ENCODE results near the gene ITGA11.
"Not testable (repeated sequence)": the region's sequence is repeated elsewhere in the genome, so short reads cannot be mapped to it uniquely, and the experiment has no call there.

The ITGA11 gene

GRCh38 chr15:68403161-68403941 lies 28.6 kb downstream of the ITGA11 start:
- in situ Hi-C loops (cut with HindIII; ENCODE audit: low pct_ligation_motif_present, low pct_unique_long_range_greater_than_20kb, low sequenced_read_pairs), result no loop called here
- no peak for DNase-seq

DNA sequence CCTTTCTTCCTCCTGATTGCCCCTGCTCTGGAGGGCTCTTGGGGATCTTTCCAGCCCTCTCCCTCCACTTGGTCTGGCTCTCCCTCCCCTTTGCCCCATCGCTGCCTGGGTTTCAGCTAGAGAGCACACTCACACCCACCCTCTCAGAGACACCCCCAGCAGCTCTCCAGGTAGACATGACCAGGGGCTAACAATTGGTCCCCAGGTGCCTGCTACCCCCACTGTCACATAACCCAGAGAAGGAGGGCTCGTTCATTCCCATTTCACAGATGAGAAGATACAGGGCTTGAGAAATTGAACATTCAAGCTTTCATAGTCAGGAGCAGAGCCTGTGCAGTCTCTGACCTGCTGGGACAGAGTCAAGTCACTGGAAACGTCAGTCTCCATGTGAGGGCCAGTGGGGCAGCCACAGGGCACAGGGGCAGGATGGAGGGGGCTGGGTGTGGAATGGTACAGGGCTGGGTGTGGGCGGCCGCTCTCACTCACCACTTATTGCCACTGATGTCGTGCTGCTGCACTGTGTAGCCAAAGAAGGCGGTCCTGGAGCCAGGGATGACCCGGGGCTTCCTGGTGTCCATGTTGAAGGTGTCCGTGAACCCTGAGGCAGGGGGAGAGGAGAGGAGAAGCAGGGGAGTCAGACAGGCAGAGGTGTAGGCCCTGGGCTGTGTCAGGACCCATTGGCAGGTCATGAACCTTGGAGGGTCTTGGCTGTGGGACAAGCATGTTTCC lies 29.4 kb downstream of the ITGA11 start:
- DNase-seq, result no peak
- in situ Hi-C loops (cut with HindIII; ENCODE audit: low pct_ligation_motif_present, low pct_unique_long_range_greater_than_20kb, low sequenced_read_pairs), result no loop called here

DNA sequence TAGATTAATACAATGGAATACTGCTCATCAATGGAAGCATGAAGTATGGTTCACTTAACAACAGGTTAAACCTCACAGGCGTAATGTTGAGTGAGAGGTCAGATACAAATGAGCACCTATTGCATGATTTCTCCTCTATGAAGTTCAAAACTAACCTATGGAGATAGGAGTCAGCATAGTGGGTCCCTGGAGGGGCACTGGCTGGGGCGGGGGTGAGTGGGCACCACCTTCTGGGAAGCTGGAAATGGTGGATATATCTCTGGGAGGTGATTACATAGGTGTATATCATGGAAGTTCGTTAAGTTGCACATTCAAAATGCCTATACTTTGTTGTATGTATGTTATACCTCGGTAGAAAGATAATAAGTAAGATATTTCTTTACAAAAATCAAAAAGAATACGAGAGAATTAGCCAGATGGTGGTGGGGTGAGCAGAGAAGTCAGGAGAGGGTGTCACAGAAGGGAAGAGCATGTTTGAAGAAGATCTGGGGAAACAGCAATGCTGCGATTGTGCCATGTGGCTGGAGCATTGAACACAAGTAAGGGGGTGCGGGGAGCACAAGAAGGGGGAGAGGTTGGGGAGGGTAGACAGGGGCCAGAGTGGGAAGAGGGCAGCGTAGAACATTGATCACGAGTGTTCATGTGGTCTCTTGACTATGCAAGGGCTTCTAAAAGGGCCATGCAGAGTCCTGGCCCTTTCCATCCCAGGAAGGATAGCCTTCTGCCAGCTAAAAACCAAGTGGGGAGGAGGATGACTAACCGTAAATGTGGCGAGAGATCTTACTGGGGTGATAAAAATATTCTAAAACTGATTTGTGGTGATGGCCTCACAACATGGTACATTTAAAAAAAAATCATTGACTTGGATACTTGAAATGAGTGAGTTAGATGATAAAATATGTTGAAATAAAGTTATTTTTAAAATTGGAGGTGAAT lies 30.2 kb downstream of the ITGA11 start:
- in situ Hi-C loops (cut with HindIII; ENCODE audit: low pct_ligation_motif_present, low pct_unique_long_range_greater_than_20kb, low sequenced_read_pairs), result no loop called here

DNA sequence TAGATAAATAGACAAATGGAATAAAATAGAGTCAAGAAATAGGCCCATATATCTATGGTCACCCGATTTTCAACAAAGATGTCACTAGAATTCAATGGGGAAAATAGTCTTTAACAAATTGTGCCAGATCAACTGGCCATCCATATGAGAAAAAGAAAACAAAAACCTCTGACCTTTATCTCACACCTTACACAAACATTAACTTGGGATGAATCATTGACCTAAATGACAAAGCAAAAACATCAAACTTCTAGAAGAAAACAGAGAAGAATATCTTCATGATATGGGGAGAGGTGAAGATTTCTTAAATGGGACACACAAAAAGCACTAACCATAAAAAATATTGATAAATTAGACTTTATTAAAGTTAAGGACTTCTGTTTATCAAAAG lies 31.9 kb downstream of the ITGA11 start:
- in situ Hi-C loops (cut with HindIII; ENCODE audit: low pct_ligation_motif_present, low pct_unique_long_range_greater_than_20kb, low sequenced_read_pairs), result no loop called here
- DNase-seq, result peak; percentile 44

More for the DNA sequence above, 30.2 kb downstream of the ITGA11 start:
- DNase-seq, result no peak

DNA sequence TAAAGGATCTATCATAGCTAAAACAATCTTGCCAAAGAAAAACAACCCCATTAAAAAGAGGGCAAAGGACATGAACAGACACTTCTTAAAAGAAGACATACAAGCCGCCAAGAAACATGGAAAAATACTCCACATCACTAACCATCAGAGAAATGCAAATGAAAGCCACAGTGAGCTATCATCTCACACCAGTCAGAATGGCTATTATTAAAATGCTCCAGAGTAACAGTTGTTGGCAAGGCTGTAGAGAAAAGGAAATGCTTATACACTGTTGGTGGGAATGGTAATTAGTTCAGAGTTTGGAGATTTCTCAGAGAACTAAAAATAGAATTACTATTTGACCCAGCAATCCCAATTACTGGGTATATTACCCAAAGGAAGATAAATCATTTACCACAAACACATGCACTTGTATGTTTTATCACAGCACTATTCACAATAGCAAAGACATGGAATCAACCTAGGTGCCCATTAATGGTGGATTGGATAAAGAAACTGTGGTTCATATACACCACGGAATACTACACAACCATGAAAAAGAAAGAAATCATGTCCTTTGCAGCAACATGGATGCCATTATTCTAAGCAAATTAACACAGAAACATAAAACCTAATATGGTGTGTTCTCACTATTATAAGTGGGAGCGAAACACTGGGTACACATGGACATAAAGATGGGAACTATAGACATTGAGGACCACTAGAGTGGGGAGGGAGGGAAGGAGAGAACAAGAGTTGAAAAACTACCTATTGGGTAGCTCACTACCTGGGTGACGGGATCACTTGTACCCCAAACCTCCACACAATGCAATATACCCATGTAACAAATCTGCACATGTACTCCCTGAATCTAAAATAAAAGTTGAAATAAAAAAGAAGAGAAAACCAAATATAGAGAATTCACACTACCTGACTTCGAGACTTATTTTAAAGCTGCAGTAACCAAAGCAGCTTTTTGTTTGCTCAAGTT lies 32.6 kb downstream of the ITGA11 start:
- no peak for DNase-seq
- in situ Hi-C loops (cut with HindIII; ENCODE audit: low pct_ligation_motif_present, low pct_unique_long_range_greater_than_20kb, low sequenced_read_pairs), result no loop called here

GRCh38 chr15:68397999-68398398 lies 34.0 kb downstream of the ITGA11 start:
- in situ Hi-C loops (cut with HindIII; ENCODE audit: low pct_ligation_motif_present, low pct_unique_long_range_greater_than_20kb, low sequenced_read_pairs); DNase-seq: not testable (repeated sequence)

GRCh38 chr15:68396068-68396467 lies 35.9 kb downstream of the ITGA11 start:
- in situ Hi-C loops (cut with HindIII; ENCODE audit: low pct_ligation_motif_present, low pct_unique_long_range_greater_than_20kb, low sequenced_read_pairs), result no loop called here
- no peak for DNase-seq

- in situ Hi-C loops (cut with HindIII; ENCODE audit: low pct_ligation_motif_present, low pct_unique_long_range_greater_than_20kb, low sequenced_read_pairs), result no loop called here
- no peak for DNase-seq
Measured at GRCh38 chr15:68391121-68391520, 40.8 kb downstream of the ITGA11 start.

- DNase-seq, result no peak
- in situ Hi-C loops (cut with HindIII; ENCODE audit: low pct_ligation_motif_present, low pct_unique_long_range_greater_than_20kb, low sequenced_read_pairs), result no loop called here
Measured at GRCh38 chr15:68389936-68390817, 41.8 kb downstream of the ITGA11 start.

- no peak for DNase-seq
- in situ Hi-C loops (cut with HindIII; ENCODE audit: low pct_ligation_motif_present, low pct_unique_long_range_greater_than_20kb, low sequenced_read_pairs), result no loop called here
Measured at GRCh38 chr15:68389041-68389930, 42.7 kb downstream of the ITGA11 start.

GRCh38 chr15:68387381-68388143 lies 44.4 kb downstream of the ITGA11 start:
- in situ Hi-C loops (cut with HindIII; ENCODE audit: low pct_ligation_motif_present, low pct_unique_long_range_greater_than_20kb, low sequenced_read_pairs), result no loop called here

GRCh38 chr15:68386587-68387288 lies 45.2 kb downstream of the ITGA11 start:
- in situ Hi-C loops (cut with HindIII; ENCODE audit: low pct_ligation_motif_present, low pct_unique_long_range_greater_than_20kb, low sequenced_read_pairs), result no loop called here
- DNase-seq, result no peak

More at GRCh38 chr15:68387381-68388143, 44.4 kb downstream of the ITGA11 start:
- DNase-seq, result no peak

- in situ Hi-C loops (cut with HindIII; ENCODE audit: low pct_ligation_motif_present, low pct_unique_long_range_greater_than_20kb, low sequenced_read_pairs), result no loop called here
Measured at GRCh38 chr15:68385671-68386586, 46.0 kb downstream of the ITGA11 start.

DNA sequence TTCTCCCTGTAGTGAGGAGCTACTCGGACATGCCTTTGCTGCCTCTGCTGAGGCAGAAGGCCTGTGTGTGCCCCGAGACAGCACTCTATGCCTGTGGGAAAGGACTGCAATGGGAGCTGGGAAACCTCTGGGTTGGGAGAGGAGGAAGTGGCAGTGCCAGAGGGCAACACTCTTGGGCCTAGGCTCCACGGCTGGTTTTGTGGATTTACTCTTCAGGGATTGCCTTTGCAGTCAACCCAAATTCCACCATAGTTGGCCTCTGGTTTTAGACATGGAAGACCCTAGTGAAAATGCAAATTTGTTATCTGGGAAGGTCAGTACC lies 46.8 kb downstream of the ITGA11 start:
- in situ Hi-C loops (cut with HindIII; ENCODE audit: low pct_ligation_motif_present, low pct_unique_long_range_greater_than_20kb, low sequenced_read_pairs), result no loop called here
- DNase-seq, result no peak

More at GRCh38 chr15:68385671-68386586, 46.0 kb downstream of the ITGA11 start:
- no peak for DNase-seq
